Omental fat pad (tissue), 4 donors: ENCODE measurements around the gene COLQ. TPM values are rescaled to one million over a fixed set of nuclear protein-coding genes. Genes with fewer than 3 reads are reported as not detected.

ENCODE experiments used
- ATAC-seq: fragments of 150-250 bp; one replicate; pipeline ENCODE4 v1.9.1; 2016; ENCODE audit warnings: mild to moderate bottlenecking, moderate library complexity; ENCODE audit not compliant: low FRiP score
- DNase-seq: peaks from one replicate; pipeline ENCODE4 v3.0.0-alpha.2; 2019; ENCODE audit warnings: low spot score
- CTCF ChIP-seq, 3 donors: fragments of 450-650 bp; IDR thresholded peaks; one replicate each; pipeline ENCODE4 v1.5.1; 2016 to 2017; ENCODE audit warnings: antibody characterized with exemption in 3 of 3, mild to moderate bottlenecking in 3 of 3, moderate library complexity in 2 of 3
- total RNA-seq, 4 donors: library from RNA; depleted of rRNA; stranded (reverse); fragments of >200 nt; gene quantifications; one replicate each; pipeline ENCODE4 v1.1.0, GENCODE V29; 2016

COLQ gene
- total RNA-seq, 4 donors from 2014 or later: 1.2 to 3.9 (median 1.9) TPM

DNA sequence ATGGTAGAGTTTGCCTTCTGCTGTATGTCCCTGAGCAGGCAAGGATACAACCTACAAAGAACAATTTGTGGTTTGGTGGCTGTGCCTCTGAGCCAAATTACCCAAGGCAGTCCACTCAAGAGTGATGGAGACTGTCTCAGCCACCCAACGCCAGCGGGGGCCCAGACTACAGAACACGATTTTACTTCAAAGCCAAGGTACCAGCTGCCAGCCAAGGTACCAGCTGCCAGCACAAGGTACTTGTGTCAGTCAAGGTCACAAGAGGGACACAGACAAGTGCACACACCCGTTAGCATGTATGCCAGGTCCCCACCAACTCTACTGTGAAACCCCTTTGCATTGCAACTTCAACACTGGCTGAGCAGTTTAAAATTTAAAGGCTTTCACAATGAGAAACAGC lies 23.5 kb downstream of the COLQ start:
- ATAC-seq: no peak
- DNase-seq: no peak
- no peak for TF ChIP-seq CTCF (IDR thresholded peaks at IDR 0.05)

DNA sequence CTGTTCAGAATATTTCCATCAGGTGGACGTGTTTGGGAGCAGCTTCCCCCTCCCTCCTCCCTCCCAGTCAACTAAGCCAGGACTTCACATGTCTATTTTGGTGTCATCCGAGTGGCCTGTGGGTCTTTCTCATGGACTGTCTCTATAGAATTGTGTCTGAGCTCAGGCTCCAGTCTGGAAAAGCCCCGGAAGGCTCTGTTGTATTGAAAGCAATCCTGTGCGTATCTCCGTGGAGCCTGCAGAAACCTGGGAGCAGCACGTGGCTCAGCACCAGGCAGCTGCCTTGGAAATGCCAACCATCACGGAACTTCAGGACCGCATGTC lies 25.2 kb downstream of the COLQ start:
- no peak for ATAC-seq
- TF ChIP-seq CTCF (IDR thresholded peaks at IDR 0.05): no peak
- no peak for DNase-seq

DNA sequence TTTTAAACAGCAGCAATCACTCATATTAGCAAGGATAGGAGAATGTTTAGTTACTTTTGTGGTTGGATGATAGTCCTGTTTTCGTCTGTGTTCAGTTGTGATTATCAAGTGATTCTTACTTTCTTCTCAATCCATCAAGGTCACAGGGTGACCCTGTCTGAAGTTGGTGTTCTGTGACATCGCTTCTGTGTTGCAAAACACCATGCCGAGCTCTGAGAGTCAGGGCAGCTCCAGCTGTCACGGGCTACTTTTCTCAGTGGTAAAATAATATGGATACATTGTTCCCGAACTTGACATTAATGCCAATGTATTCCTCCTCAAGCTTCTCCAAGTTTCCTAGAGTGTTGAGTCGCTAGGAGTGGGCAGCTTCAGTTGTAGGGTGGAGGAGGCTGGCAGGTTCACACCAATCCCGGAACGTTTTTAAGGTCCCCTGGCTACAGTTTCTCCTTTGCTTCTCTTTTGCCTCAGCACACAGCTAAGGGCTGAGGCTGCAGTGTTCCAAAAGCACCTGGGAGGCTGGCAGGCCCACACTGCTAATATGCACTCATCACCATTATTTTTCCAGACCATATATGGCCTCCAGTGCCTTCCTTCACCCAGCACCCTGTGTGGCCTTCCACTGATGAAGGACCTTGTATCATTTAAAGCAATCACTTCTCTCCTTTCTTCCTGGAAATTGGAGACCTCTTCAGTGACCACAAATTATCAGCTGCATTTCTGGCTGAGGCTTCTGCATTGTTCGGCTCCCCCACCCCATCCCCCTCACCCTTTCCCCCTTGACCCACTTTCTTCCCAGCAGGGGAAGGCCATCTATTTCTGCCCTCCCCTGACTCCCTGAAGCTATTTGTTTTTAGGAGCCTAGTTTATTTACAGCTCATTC lies 25.8 kb downstream of the COLQ start:
- ATAC-seq (no peak), DNase-seq (no peak)
- TF ChIP-seq CTCF (IDR thresholded peaks at IDR 0.05): no peak

- TF ChIP-seq CTCF (IDR thresholded peaks at IDR 0.05): no peak
- no peak for ATAC-seq
- DNase-seq: no peak
Measured at GRCh38 chr3:15493436-15493835, 28.1 kb downstream of the COLQ start.

GRCh38 chr3:15492847-15493360 lies 28.6 kb downstream of the COLQ start:
- TF ChIP-seq CTCF (IDR thresholded peaks at IDR 0.05): no peak
- no peak for DNase-seq
- no peak for ATAC-seq

GRCh38 chr3:15491143-15491542 lies 30.4 kb downstream of the COLQ start:
- ATAC-seq (no peak), DNase-seq (no peak)
- TF ChIP-seq CTCF (IDR thresholded peaks at IDR 0.05): no peak

GRCh38 chr3:15490158-15490557 lies 31.3 kb downstream of the COLQ start:
- TF ChIP-seq CTCF (IDR thresholded peaks at IDR 0.05): no peak
- ATAC-seq: no peak
- no peak for DNase-seq
